RWPE2 (cell line): ENCODE results near the gene NAP1L4.

Source experiments
- ATAC-seq: fragments of 200-7000 bp; cut with Tn5 transposase; 3 replicates; pipeline ENCODE4 v1.9.1; 2021; ENCODE audit warnings: low read depth
- DNase-seq: peaks from one replicate; pipeline ENCODE4 v3.0.0-alpha.2; 2020; ENCODE audit warnings: low spot score
- H3K27ac ChIP-seq: fragments of 450-650 bp; 2 replicates; pipeline ENCODE4 v1.5.1; 2017; ENCODE audit warnings: mild to moderate bottlenecking; ENCODE audit not compliant: poor library complexity, severe bottlenecking
- H3K27me3 ChIP-seq: fragments of 250-450 bp; sonication (Bioruptor Pico); 2 replicates; pipeline ENCODE4 v1.5.1; 2021; ENCODE audit warnings: mild to moderate bottlenecking, moderate library complexity; ENCODE audit not compliant: insufficient read depth, poor library complexity, severe bottlenecking
- H3K36me3 ChIP-seq: fragments of 250-450 bp; sonication (Bioruptor Pico); 2 replicates; pipeline ENCODE4 v1.5.1; 2020; ENCODE audit warnings: low read depth, mild to moderate bottlenecking, moderate library complexity
- H3K4me1 ChIP-seq: fragments of 250-450 bp; sonication (Bioruptor Pico); 2 replicates; pipeline ENCODE4 v1.5.1; 2021; ENCODE audit warnings: mild to moderate bottlenecking, moderate library complexity; ENCODE audit not compliant: insufficient read depth, poor library complexity, severe bottlenecking
- H3K4me3 ChIP-seq: fragments of 250-450 bp; sonication (Bioruptor Pico); 2 replicates; pipeline ENCODE4 v1.5.1; 2021; ENCODE audit warnings: mild to moderate bottlenecking, moderate library complexity; ENCODE audit not compliant: severe bottlenecking
- H3K9me3 ChIP-seq: fragments of 250-450 bp; sonication (Bioruptor Pico); 2 replicates; pipeline ENCODE4 v1.5.1; 2021; ENCODE audit warnings: mild to moderate bottlenecking, moderate library complexity; ENCODE audit not compliant: severe bottlenecking
- CTCF ChIP-seq: fragments of 450-650 bp; IDR thresholded peaks from one replicate; pipeline ENCODE4 v1.5.1; 2017; ENCODE audit warnings: mild to moderate bottlenecking, moderate library complexity; ENCODE audit not compliant: poor library complexity, severe bottlenecking

NAP1L4 gene

GRCh38 chr11:2897048-2897447, 95.1 kb downstream of the NAP1L4 start:
- no peaks in the 10 kb centered on the region for H3K36me3 ChIP-seq
- no peaks in the 10 kb centered on the region for H3K9me3 ChIP-seq
- H3K27me3 ChIP-seq, result no peaks in the 10 kb centered on the region
- no peak overlapping the region for H3K4me3 ChIP-seq
- DNase-seq, result no peak
- H3K4me1 ChIP-seq, result peaks cover 20% of the 10 kb centered on the region
- H3K27ac ChIP-seq, result no peak overlapping the region
- no peak for TF ChIP-seq CTCF
- ATAC-seq, result no peak

- no peaks in the 10 kb centered on the region for H3K9me3 ChIP-seq
- no peak for DNase-seq
- peaks cover 28% of the 10 kb centered on the region for H3K4me1 ChIP-seq
- H3K36me3 ChIP-seq, result no peaks in the 10 kb centered on the region
- no peaks in the 10 kb centered on the region for H3K27me3 ChIP-seq
- no peak overlapping the region for H3K4me3 ChIP-seq
- ATAC-seq, result no peak
- TF ChIP-seq CTCF, result no peak
- no peak overlapping the region for H3K27ac ChIP-seq
These were observed 96.1 kb downstream of the NAP1L4 start for GRCh38 chr11:2896047-2896446.
